Measurements from ENCODE around the gene ENO1. TPM values are rescaled to one million over a fixed set of nuclear protein-coding genes. Genes with fewer than 3 reads are reported as not detected.
A peak's percentile ranks its signal among the peaks of the same experiment; 100 is the strongest.
"Not testable (repeated sequence)": the region's sequence is repeated elsewhere in the genome, so short reads cannot be mapped to it uniquely, and the experiment has no call there.

ENO1 gene
- total RNA-seq, 4 donors from 2014 or later, result 954 to 1,668 (median 1,315) TPM

DNA sequence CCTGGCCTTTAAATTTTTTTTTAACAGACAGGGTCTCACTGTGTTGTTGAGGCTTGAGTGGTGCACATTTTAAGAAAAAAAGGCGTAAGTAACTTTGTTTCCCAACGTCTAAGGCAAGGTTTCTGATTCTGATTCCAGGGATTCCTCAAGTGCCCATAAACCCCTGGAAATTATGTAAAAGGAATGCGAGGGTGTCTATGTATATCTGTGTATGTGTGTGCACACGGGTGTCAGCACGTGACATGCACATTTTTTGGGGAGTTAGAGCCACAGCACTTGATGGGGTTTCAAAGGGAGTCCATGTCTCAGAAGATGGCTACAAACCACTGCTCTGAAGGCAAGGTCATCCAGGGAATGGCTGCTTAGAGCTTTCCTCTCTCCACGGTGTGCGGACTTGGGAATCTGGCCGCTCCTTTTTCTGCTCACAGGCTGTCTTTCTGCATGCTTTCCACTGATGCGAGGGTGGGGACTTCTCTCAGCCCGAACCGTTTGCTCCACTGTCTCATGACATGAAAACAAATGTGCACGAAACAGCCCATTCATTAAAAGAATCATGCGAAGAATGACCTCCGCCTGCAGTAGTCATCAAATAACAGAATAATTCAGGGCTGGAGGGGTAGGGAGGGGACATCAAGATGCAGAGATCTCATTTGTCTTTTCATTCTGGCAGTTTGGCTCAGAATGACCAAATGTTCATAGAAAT is 42.4 kb downstream of the ENO1 start:
- Histone ChIP-seq H3K4me1 (peaks cover 0 to 7% (median 0%) of the 10 kb centered on the region in 3 donors), H3K27ac (no peak overlapping the region), H3K27me3 (no peaks in the 10 kb centered on the region), H3K4me3 (no peak overlapping the region), H3K9me3 (no peaks in the 10 kb centered on the region), H3K36me3 (no peaks in the 10 kb centered on the region)
- intact Hi-C loops (cut with DNase I), result no loop called here
- DNase-seq, result no peak
- 38 to 56% methylated on average over 12 of the region's 14 CpGs for WGBS, 2 donors
- no peak for TF ChIP-seq POLR2A (IDR thresholded peaks at IDR 0.05)
- TF ChIP-seq, protein P1, sequence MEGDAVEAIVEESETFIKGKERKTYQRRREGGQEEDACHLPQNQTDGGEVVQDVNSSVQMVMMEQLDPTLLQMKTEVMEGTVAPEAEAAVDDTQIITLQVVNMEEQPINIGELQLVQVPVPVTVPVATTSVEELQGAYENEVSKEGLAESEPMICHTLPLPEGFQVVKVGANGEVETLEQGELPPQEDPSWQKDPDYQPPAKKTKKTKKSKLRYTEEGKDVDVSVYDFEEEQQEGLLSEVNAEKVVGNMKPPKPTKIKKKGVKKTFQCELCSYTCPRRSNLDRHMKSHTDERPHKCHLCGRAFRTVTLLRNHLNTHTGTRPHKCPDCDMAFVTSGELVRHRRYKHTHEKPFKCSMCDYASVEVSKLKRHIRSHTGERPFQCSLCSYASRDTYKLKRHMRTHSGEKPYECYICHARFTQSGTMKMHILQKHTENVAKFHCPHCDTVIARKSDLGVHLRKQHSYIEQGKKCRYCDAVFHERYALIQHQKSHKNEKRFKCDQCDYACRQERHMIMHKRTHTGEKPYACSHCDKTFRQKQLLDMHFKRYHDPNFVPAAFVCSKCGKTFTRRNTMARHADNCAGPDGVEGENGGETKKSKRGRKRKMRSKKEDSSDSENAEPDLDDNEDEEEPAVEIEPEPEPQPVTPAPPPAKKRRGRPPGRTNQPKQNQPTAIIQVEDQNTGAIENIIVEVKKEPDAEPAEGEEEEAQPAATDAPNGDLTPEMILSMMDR (IDR thresholded peaks at IDR 0.05), result no peak

DNA sequence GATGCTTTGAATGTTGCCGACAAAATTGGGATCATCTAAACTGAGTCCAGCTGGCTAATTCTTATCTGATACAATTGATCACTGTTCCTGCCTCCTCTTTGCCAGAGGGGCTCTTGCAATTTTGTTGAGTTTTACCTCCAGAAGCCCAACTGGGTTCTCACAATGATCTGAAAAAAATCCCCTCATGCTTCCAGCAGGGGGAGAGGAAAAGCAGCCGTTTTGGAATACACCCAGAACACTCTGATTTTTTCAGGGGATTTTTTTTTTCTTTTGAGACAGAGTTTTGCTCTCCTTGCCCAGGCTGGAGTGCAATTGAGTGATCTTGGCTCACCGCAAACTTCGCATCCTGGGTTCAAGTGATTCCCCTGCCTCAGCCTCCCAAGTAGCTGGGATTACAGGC is 47.1 kb downstream of the ENO1 start:
- intact Hi-C loops (cut with DNase I), result no loop called here
- no peaks in the 10 kb centered on the region for H3K36me3 ChIP-seq
- H3K27me3 ChIP-seq, result no peaks in the 10 kb centered on the region
- no peak overlapping the region for H3K27ac ChIP-seq
- DNase-seq, result no peak
- H3K9me3 ChIP-seq, result no peaks in the 10 kb centered on the region
- H3K4me3 ChIP-seq, result no peak overlapping the region
- WGBS, 2 donors, result 62 to 70% methylated on average over 4 of the region's 4 CpGs
- TF ChIP-seq, protein P1 (IDR thresholded peaks at IDR 0.05), result peak in 1 of 6 experiments; percentile 14
- no peak for TF ChIP-seq POLR2A (IDR thresholded peaks at IDR 0.05)
- peaks cover 0 to 13% (median 0%) of the 10 kb centered on the region in 3 donors for H3K4me1 ChIP-seq

DNA sequence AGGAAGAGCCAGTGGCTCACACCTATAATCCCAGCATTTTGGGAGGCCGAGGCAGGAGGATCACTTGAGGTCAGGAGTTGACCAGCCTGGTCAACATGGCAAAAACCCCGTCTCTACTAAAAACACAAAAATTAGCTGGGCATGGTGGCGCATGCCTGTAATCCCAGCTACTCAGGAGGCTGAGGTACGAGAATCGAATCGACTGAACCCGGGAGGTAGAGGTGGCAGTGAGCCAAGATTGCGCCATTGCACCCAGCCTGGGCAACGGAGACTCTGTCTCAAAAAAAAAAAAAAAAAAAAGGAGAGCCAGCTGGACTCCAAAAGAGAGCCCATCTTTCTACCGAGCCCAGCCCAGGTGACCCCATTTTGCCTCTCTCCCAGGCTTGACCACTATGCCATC is 47.8 kb downstream of the ENO1 start:
- H3K36me3 ChIP-seq; H3K27me3 ChIP-seq; H3K9me3 ChIP-seq; intact Hi-C loops (cut with DNase I); H3K4me3 ChIP-seq; H3K4me1 ChIP-seq; H3K27ac ChIP-seq; DNase-seq: not testable (repeated sequence)
- 83 to 86% methylated on average over 8 to 10 of the region's 10 CpGs for WGBS, 2 donors

DNA sequence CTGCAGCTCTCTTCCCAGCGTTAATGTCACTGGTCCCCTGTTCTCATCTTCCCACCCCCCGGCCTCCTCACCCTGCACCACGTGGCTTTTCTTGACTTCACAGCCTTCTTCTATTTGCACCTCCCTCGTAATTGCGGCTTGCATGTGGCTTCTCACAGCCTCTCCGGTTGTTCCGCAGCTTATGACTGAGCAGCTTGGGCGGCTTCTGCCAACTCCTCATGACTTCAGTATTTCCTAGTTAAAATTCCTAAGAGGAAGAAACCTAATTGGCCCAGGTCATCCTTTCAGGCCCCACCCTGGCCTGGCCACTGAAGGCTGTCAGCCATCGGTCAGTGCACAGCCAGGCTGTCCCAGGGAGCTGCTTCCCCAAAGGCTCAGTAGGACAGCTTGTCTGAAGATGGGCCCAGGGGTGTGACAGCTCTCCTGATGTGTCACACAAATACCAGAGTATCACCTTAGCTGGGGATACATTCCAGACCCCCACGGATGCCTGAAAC is 52.5 kb downstream of the ENO1 start:
- no peak for DNase-seq
- intact Hi-C loops (cut with DNase I), result no loop called here
- Histone ChIP-seq H3K4me1 (peaks cover 0 to 37% (median 13%) of the 10 kb centered on the region in 3 donors), H3K4me3 (no peak overlapping the region), H3K9me3 (no peaks in the 10 kb centered on the region), H3K27ac (no peak overlapping the region), H3K36me3 (no peaks in the 10 kb centered on the region), H3K27me3 (no peaks in the 10 kb centered on the region)
- no peak for TF ChIP-seq POLR2A (IDR thresholded peaks at IDR 0.05)
- TF ChIP-seq, protein P1 (IDR thresholded peaks at IDR 0.05), result no peak
- 77 to 86% methylated on average over 5 to 9 of the region's 10 CpGs for WGBS, 2 donors

DNA sequence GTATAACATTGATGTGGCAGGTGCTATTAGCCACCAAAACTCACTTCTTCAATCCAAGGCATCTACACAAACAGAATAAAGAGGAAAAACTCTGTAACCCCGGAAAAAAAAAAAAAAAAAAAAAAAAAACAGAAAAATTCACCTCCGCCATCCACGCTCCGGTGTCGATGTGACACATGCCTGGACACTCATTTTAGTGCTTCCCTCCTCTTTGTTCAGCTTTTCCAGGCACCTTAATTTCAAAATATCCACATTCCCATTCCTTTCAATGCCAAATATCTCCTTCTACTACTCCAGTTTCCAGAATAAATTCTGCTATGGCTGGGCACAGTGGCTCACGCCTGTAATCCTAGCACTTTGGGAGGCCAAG is 55.2 kb downstream of the ENO1 start:
- WGBS, 2 donors, result 76 to 78% methylated on average over 6 of the region's 6 CpGs
- Histone ChIP-seq H3K9me3 (no peaks in the 10 kb centered on the region), H3K36me3 (no peaks in the 10 kb centered on the region), H3K4me3 (no peak overlapping the region), H3K27ac (peak overlapping the region in 2 of 4 donors; percentile 42 to 50), H3K27me3 (no peaks in the 10 kb centered on the region), H3K4me1 (peaks cover 0 to 38% (median 13%) of the 10 kb centered on the region in 3 donors)
- TF ChIP-seq, protein P1 (IDR thresholded peaks at IDR 0.05), result no peak
- TF ChIP-seq POLR2A (IDR thresholded peaks at IDR 0.05), result no peak
- DNase-seq, result no peak
- intact Hi-C loops (cut with DNase I), result no loop called here
